SK-N-MC (cell line): Measurements from ENCODE around the gene CLSTN2.

Experiments used
- DNase-seq: peaks from one replicate; pipeline ENCODE4 v3.0.0-alpha.2; 2011; ENCODE audit warnings: low read depth, low spot score
- H3K27ac ChIP-seq: fragments of 200-600 bp; sonication (generic); 2 replicates; pipeline ENCODE4 v1.5.1; 2016; ENCODE audit warnings: mixed run types
- H3K36me3 ChIP-seq: fragments of 200-600 bp; sonication (generic); 2 replicates; pipeline ENCODE4 v1.6.1; 2017; ENCODE audit warnings: antibody characterized with exemption, low read length, mixed read lengths; ENCODE audit not compliant: insufficient read depth
- H3K4me3 ChIP-seq: fragments of 200-600 bp; sonication (generic); 2 replicates; pipeline ENCODE4 v1.5.1; 2016
- H3K9ac ChIP-seq: fragments of 200-600 bp; sonication (generic); 2 replicates; pipeline ENCODE4 v1.8.0; 2017; ENCODE audit warnings: mixed run types, mixed read lengths; ENCODE audit not compliant: insufficient read length
- H3K9me3 ChIP-seq: fragments of 200-600 bp; sonication (generic); 2 replicates; pipeline ENCODE4 v1.6.1; 2017; ENCODE audit warnings: low read depth, mild to moderate bottlenecking, antibody characterized with exemption, low read length, moderate library complexity, mixed read lengths
- EZH2 ChIP-seq: fragments of 200-600 bp; sonication (generic); IDR thresholded peaks from one replicate; pipeline ENCODE4 v1.6.1; 2017; ENCODE audit warnings: antibody characterized with exemption
- FOXP2 ChIP-seq: optimal IDR thresholded peaks from 2 replicates; pipeline ENCODE3; 2011; ENCODE audit warnings: mild to moderate bottlenecking, moderate library complexity; ENCODE audit not compliant: insufficient read depth; ENCODE audit errors: extremely low read length, control extremely low read depth
- POLR2AphosphoS5 ChIP-seq: IDR thresholded peaks from 2 replicates; pipeline ENCODE4 v1.6.1; 2012; ENCODE audit warnings: mild to moderate bottlenecking, low read depth, low read length, borderline replicate concordance

Gene CLSTN2

DNA sequence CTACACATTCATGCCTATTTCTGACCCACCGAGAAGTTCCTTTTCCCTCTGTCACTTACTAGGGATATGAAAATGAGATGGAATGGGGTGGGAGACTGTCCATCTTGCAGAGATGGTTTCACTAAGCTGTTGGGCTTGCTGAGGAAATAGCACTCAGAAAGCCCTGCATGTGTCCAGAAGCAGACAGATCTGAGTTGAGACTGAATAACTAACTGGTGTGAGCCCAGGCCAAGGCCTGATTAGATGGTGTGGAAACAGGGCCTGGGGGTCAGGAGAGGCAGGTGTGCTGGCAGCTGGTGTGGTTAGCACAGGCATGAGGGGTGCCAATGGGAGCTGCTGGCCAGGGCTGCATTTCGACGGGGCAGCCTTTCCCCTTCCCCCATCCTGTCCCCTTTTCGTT, 72.1 kb downstream of the CLSTN2 start:
- TF ChIP-seq EZH2 (no peak), POLR2AphosphoS5 (no peak), FOXP2 (no peak)
- no peaks in the 10 kb centered on the region for H3K9me3 ChIP-seq

GRCh38 chr3:140007911-140008869, 73.2 kb downstream of the CLSTN2 start:
- Histone ChIP-seq H3K9ac (no peak overlapping the region), H3K4me3 (no peak overlapping the region), H3K36me3 (no peaks in the 10 kb centered on the region; the same call in 1 of the 2 replicates), H3K9me3 (no peaks in the 10 kb centered on the region), H3K27ac (no peak overlapping the region)
- TF ChIP-seq FOXP2 (no peak), POLR2AphosphoS5 (no peak), EZH2 (no peak)
- DNase-seq = no peak

More for the DNA sequence above, 72.1 kb downstream of the CLSTN2 start:
- Histone ChIP-seq H3K27ac (no peak overlapping the region), H3K36me3 (no peaks in the 10 kb centered on the region; the same call in 1 of the 2 replicates), H3K9ac (no peak overlapping the region), H3K4me3 (no peak overlapping the region)
- DNase-seq = no peak

GRCh38 chr3:140010391-140010790, 75.4 kb downstream of the CLSTN2 start:
- Histone ChIP-seq H3K9ac (no peak overlapping the region), H3K27ac (no peak overlapping the region), H3K4me3 (no peak overlapping the region), H3K36me3 (no peaks in the 10 kb centered on the region; the same call in 1 of the 2 replicates), H3K9me3 (no peaks in the 10 kb centered on the region)
- DNase-seq = no peak
- TF ChIP-seq EZH2 (no peak), FOXP2 (no peak)

- Histone ChIP-seq H3K9me3 (no peaks in the 10 kb centered on the region), H3K9ac (no peak overlapping the region), H3K27ac (no peak overlapping the region), H3K36me3 (no peaks in the 10 kb centered on the region; the same call in 1 of the 2 replicates), H3K4me3 (no peak overlapping the region)
- no peak for DNase-seq
- TF ChIP-seq FOXP2 (no peak), EZH2 (no peak), POLR2AphosphoS5 (no peak)
Observed at GRCh38 chr3:140011086-140011485, 76.1 kb downstream of the CLSTN2 start.

DNA sequence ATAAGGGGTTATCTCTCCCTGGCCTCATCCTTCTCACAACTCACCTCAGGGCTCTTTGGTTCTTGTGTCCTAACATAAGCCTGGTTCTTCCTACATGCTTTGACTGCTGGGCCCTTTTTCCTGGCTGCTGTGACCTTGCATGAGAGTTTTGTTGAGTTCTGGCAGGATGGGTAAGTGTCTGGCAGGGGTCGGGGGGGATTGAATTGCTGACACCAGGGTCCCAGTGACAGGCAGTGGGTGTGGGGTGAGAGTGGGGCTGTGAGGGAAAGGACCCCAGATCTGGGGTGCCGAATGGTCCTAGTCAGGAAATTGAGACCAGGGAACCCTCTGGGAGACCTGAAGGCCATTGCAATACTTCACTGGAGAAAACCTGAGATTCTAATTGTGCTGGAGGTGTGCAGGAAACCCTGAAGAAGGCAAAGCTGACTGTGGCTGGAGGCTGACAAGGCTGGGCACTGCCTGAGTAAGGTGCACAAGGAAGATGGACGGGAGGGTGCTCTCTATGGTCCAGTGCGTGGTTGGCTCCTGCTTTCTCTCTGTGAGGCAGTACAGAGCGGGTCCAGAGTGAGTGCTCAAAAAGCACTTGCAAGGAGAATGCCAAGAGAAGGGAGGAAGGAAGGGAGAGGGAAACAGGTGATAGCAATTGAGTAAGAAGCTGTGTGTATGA, 76.8 kb downstream of the CLSTN2 start:
- TF ChIP-seq FOXP2 (no peak), EZH2 (no peak), POLR2AphosphoS5 (no peak)
- no peak for DNase-seq
- no peak overlapping the region for H3K4me3 ChIP-seq
- H3K9me3 ChIP-seq = no peaks in the 10 kb centered on the region
- no peak overlapping the region for H3K27ac ChIP-seq
- H3K36me3 ChIP-seq = no peaks in the 10 kb centered on the region; the same call in 1 of the 2 replicates
- no peak overlapping the region for H3K9ac ChIP-seq

- Histone ChIP-seq H3K9me3 (no peaks in the 10 kb centered on the region), H3K27ac (no peak overlapping the region), H3K9ac (no peak overlapping the region), H3K4me3 (no peak overlapping the region), H3K36me3 (no peaks in the 10 kb centered on the region; the same call in 1 of the 2 replicates)
- no peak for TF ChIP-seq POLR2AphosphoS5
- TF ChIP-seq EZH2 = no peak
- TF ChIP-seq FOXP2 = no peak
- DNase-seq = no peak
Observed at GRCh38 chr3:140013220-140013619, 78.2 kb downstream of the CLSTN2 start.

DNA sequence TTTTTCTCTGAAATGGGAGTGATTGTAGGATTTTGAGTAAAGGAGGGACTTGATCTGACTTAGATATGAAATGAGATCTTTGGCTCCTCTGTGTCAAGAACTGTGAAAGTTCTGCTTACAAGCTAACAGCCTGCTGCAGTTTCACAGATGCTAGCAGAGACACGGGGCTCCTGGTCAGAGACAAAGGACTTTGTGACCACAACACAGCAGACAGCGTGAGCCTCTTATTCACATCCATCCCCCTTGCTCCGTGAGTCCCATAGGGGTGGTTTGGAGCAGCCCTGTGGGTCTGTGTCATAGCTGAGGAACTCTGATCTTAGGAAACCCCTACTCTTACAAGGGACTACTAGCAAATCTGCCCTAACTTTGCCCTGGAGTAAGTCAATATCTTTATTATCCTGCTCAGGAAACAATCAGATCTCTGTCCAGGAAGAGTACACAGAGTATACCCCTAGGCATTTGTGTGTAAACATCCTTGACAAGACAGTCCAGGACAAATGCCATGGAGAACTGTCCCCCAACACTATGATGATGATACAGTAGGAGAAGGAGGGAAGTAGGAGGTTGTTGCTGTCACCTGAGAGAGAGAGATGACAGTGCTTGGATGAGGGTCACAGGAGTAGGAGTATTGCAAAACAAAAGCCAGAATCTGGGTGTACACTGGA, 80.0 kb downstream of the CLSTN2 start:
- no peak for TF ChIP-seq EZH2
- TF ChIP-seq POLR2AphosphoS5 = no peak
- TF ChIP-seq FOXP2 = no peak
- DNase-seq = no peak
- no peak overlapping the region for H3K27ac ChIP-seq
- no peak overlapping the region for H3K9ac ChIP-seq
- no peaks in the 10 kb centered on the region; the same call in 1 of the 2 replicates for H3K36me3 ChIP-seq
- H3K4me3 ChIP-seq = no peak overlapping the region
- no peaks in the 10 kb centered on the region for H3K9me3 ChIP-seq

DNA sequence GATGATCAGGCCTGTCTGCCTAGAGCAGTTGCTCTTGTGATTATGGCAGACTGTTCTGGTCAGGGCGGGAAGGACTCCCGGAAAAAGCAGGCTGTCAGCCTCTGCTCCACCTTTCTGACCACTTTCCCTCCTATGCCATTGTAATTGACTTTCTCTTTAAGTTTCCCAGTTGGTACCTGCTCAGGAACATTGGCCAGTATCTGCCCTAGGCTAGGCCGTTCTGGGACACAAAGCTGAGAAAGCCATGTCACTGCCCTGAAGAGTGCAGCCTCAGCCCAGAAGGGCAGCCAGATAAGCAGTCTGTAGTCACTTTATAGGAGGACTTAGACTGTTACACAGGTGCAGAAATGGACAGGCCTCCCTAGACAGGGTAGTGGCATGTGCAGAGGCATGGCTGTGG, 80.8 kb downstream of the CLSTN2 start:
- Histone ChIP-seq H3K9me3 (no peaks in the 10 kb centered on the region), H3K9ac (no peak overlapping the region), H3K4me3 (no peak overlapping the region), H3K27ac (no peak overlapping the region), H3K36me3 (no peaks in the 10 kb centered on the region; the same call in 1 of the 2 replicates)
- no peak for DNase-seq
- TF ChIP-seq EZH2 (no peak), POLR2AphosphoS5 (no peak), FOXP2 (no peak)
